ENCODE data around the gene KIF22.
"Not testable (repeated sequence)": the region's sequence is repeated elsewhere in the genome, so short reads cannot be mapped to it uniquely, and the experiment has no call there.

KIF22 gene

GRCh38 chr16:29824589-29825144, 34.1 kb downstream of the KIF22 start:
- no peak for DNase-seq
- Histone ChIP-seq H3K4me1 (ENCODE audit: control insufficient read depth, insufficient read depth, low read length, poor library complexity, severe bottlenecking) (peaks cover 75% of the 10 kb centered on the region), H3K27ac (ENCODE audit: insufficient read depth, low read length, poor library complexity, severe bottlenecking) (peak overlapping the region; percentile 48), H3K4me3 (ENCODE audit: insufficient read depth, low read depth, low read length, poor library complexity, severe bottlenecking) (no peak overlapping the region), H3K36me3 (ENCODE audit: control insufficient read depth, insufficient read depth, low read length) (peaks cover 5% of the 10 kb centered on the region), H3K27me3 (replicated peaks; ENCODE audit: control insufficient read depth, insufficient read depth, low read length, poor library complexity, severe bottlenecking) (no peaks in the 10 kb centered on the region), H3K9me3 (ENCODE audit: control insufficient read depth, low read length) (no peaks in the 10 kb centered on the region)

GRCh38 chr16:29825145-29826044, 34.8 kb downstream of the KIF22 start:
- Histone ChIP-seq H3K36me3 (ENCODE audit: control insufficient read depth, insufficient read depth, low read length) (peaks cover 9% of the 10 kb centered on the region), H3K4me3 (ENCODE audit: insufficient read depth, low read depth, low read length, poor library complexity, severe bottlenecking) (no peak overlapping the region), H3K9me3 (ENCODE audit: control insufficient read depth, low read length) (no peaks in the 10 kb centered on the region), H3K27ac (ENCODE audit: insufficient read depth, low read length, poor library complexity, severe bottlenecking) (peak overlapping the region; percentile 48), H3K27me3 (replicated peaks; ENCODE audit: control insufficient read depth, insufficient read depth, low read length, poor library complexity, severe bottlenecking) (no peaks in the 10 kb centered on the region), H3K4me1 (ENCODE audit: control insufficient read depth, insufficient read depth, low read length, poor library complexity, severe bottlenecking) (peaks cover 68% of the 10 kb centered on the region)
- DNase-seq = no peak

DNA sequence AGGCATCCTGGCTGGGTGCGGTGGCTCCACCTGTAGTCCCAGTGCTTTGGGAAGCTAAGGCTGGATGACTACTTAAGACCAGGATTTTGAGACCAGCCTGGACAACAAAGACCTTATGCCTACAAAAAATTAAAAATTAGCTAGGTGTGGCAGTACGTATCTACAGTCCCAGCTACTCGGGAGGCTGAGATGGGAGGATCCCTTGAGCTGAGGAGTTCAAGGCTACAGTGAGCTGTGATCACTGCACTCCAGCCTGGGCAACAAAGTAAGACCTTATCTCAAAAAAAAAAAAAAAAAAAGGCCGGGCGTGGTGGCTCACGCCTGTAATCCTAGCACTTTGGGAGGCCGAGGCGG, 35.8 kb downstream of the KIF22 start:
- Histone ChIP-seq H3K27me3 (replicated peaks; ENCODE audit: control insufficient read depth, insufficient read depth, low read length, poor library complexity, severe bottlenecking) (no peaks in the 10 kb centered on the region), H3K27ac (ENCODE audit: insufficient read depth, low read length, poor library complexity, severe bottlenecking) (no peak overlapping the region), H3K4me1 (ENCODE audit: control insufficient read depth, insufficient read depth, low read length, poor library complexity, severe bottlenecking) (peaks cover 58% of the 10 kb centered on the region), H3K4me3 (ENCODE audit: insufficient read depth, low read depth, low read length, poor library complexity, severe bottlenecking) (peak overlapping the region; percentile 15), H3K9me3 (ENCODE audit: control insufficient read depth, low read length) (no peaks in the 10 kb centered on the region), H3K36me3 (ENCODE audit: control insufficient read depth, insufficient read depth, low read length) (peaks cover 18% of the 10 kb centered on the region)
- no peak for DNase-seq

DNA sequence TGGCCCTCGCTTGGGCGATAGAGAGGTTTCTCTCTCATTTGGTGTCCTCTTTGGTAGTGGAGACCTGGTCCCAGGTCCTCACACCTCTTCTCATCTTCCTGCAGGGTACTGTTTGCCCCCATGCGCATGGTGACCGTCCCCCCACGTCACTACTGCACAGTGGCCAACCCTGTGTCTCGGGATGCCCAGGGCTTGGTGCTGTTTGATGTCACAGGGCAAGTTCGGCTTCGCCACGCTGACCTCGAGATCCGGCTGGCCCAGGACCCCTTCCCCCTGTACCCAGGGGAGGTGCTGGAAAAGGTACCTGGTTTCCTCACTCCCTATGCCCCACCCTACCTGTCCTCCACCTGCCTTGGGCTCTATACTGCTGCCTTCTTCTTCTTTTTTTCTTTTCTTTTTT, 40.2 kb downstream of the KIF22 start:
- no peak overlapping the region for H3K4me3 ChIP-seq (ENCODE audit: insufficient read depth, low read depth, low read length, poor library complexity, severe bottlenecking)
- H3K9me3 ChIP-seq (ENCODE audit: control insufficient read depth, low read length) = no peaks in the 10 kb centered on the region
- H3K27ac ChIP-seq (ENCODE audit: insufficient read depth, low read length, poor library complexity, severe bottlenecking) = no peak overlapping the region
- peaks cover 22% of the 10 kb centered on the region for H3K4me1 ChIP-seq (ENCODE audit: control insufficient read depth, insufficient read depth, low read length, poor library complexity, severe bottlenecking)
- H3K36me3 ChIP-seq (ENCODE audit: control insufficient read depth, insufficient read depth, low read length) = peaks cover 49% of the 10 kb centered on the region
- H3K27me3 ChIP-seq (replicated peaks; ENCODE audit: control insufficient read depth, insufficient read depth, low read length, poor library complexity, severe bottlenecking) = no peaks in the 10 kb centered on the region
- no peak for DNase-seq

- Histone ChIP-seq H3K36me3 (ENCODE audit: control insufficient read depth, insufficient read depth, low read length) (peaks cover 54% of the 10 kb centered on the region), H3K9me3 (ENCODE audit: control insufficient read depth, low read length) (no peaks in the 10 kb centered on the region), H3K27me3 (replicated peaks; ENCODE audit: control insufficient read depth, insufficient read depth, low read length, poor library complexity, severe bottlenecking) (no peaks in the 10 kb centered on the region), H3K4me3 (ENCODE audit: insufficient read depth, low read depth, low read length, poor library complexity, severe bottlenecking) (no peak overlapping the region), H3K27ac (ENCODE audit: insufficient read depth, low read length, poor library complexity, severe bottlenecking) (no peak overlapping the region), H3K4me1 (ENCODE audit: control insufficient read depth, insufficient read depth, low read length, poor library complexity, severe bottlenecking) (peaks cover 17% of the 10 kb centered on the region)
- DNase-seq = no peak
These were observed 40.9 kb downstream of the KIF22 start for GRCh38 chr16:29831490-29831889.

DNA sequence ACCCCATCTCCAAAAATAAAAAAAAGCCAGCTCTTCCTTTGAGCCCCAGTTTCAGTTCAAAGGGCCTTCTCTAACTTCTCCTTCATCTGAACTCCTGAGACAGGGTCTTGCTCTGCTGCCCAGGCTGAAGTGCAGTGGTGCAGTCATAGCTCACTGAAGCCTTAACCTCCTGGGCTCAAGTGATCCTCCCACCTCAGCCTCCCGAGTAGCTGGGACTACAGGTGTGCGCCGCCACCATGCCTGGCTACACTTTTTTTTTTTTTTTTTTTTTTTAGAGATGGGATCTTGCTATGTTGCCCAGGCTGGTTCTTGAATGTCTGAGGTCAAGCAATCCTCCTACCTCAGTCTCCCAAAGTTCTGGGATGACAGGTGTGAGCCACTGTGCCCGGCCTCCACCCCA, 42.7 kb downstream of the KIF22 start:
- H3K27me3 ChIP-seq (replicated peaks; ENCODE audit: control insufficient read depth, insufficient read depth, low read length, poor library complexity, severe bottlenecking); DNase-seq; H3K4me1 ChIP-seq (ENCODE audit: control insufficient read depth, insufficient read depth, low read length, poor library complexity, severe bottlenecking); H3K27ac ChIP-seq (ENCODE audit: insufficient read depth, low read length, poor library complexity, severe bottlenecking); H3K4me3 ChIP-seq (ENCODE audit: insufficient read depth, low read depth, low read length, poor library complexity, severe bottlenecking); H3K9me3 ChIP-seq (ENCODE audit: control insufficient read depth, low read length): not testable (repeated sequence)
- peaks cover 71% of the 10 kb centered on the region for H3K36me3 ChIP-seq (ENCODE audit: control insufficient read depth, insufficient read depth, low read length)

- H3K27me3 ChIP-seq (replicated peaks; ENCODE audit: control insufficient read depth, insufficient read depth, low read length, poor library complexity, severe bottlenecking) = no peaks in the 10 kb centered on the region
- H3K4me3 ChIP-seq (ENCODE audit: insufficient read depth, low read depth, low read length, poor library complexity, severe bottlenecking) = no peak overlapping the region
- H3K36me3 ChIP-seq (ENCODE audit: control insufficient read depth, insufficient read depth, low read length) = peaks cover 78% of the 10 kb centered on the region
- no peaks in the 10 kb centered on the region for H3K4me1 ChIP-seq (ENCODE audit: control insufficient read depth, insufficient read depth, low read length, poor library complexity, severe bottlenecking)
- DNase-seq = no peak
- no peak overlapping the region for H3K27ac ChIP-seq (ENCODE audit: insufficient read depth, low read length, poor library complexity, severe bottlenecking)
- no peaks in the 10 kb centered on the region for H3K9me3 ChIP-seq (ENCODE audit: control insufficient read depth, low read length)
These were observed 43.5 kb downstream of the KIF22 start for GRCh38 chr16:29834079-29834478.

GRCh38 chr16:29835926-29836325, 45.4 kb downstream of the KIF22 start:
- no peak for DNase-seq
- Histone ChIP-seq H3K27me3 (replicated peaks; ENCODE audit: control insufficient read depth, insufficient read depth, low read length, poor library complexity, severe bottlenecking) (no peaks in the 10 kb centered on the region), H3K4me3 (ENCODE audit: insufficient read depth, low read depth, low read length, poor library complexity, severe bottlenecking) (no peak overlapping the region), H3K27ac (ENCODE audit: insufficient read depth, low read length, poor library complexity, severe bottlenecking) (no peak overlapping the region), H3K36me3 (ENCODE audit: control insufficient read depth, insufficient read depth, low read length) (peaks cover 80% of the 10 kb centered on the region), H3K9me3 (ENCODE audit: control insufficient read depth, low read length) (no peaks in the 10 kb centered on the region), H3K4me1 (ENCODE audit: control insufficient read depth, insufficient read depth, low read length, poor library complexity, severe bottlenecking) (no peaks in the 10 kb centered on the region)

GRCh38 chr16:29836623-29837022, 46.1 kb downstream of the KIF22 start:
- H3K4me1 ChIP-seq (ENCODE audit: control insufficient read depth, insufficient read depth, low read length, poor library complexity, severe bottlenecking) = no peaks in the 10 kb centered on the region
- no peak for DNase-seq
- no peaks in the 10 kb centered on the region for H3K9me3 ChIP-seq (ENCODE audit: control insufficient read depth, low read length)
- no peak overlapping the region for H3K27ac ChIP-seq (ENCODE audit: insufficient read depth, low read length, poor library complexity, severe bottlenecking)
- H3K27me3 ChIP-seq (replicated peaks; ENCODE audit: control insufficient read depth, insufficient read depth, low read length, poor library complexity, severe bottlenecking) = no peaks in the 10 kb centered on the region
- H3K4me3 ChIP-seq (ENCODE audit: insufficient read depth, low read depth, low read length, poor library complexity, severe bottlenecking) = no peak overlapping the region
- H3K36me3 ChIP-seq (ENCODE audit: control insufficient read depth, insufficient read depth, low read length) = peaks cover 80% of the 10 kb centered on the region

GRCh38 chr16:29837841-29838240, 47.3 kb downstream of the KIF22 start:
- no peaks in the 10 kb centered on the region for H3K9me3 ChIP-seq (ENCODE audit: control insufficient read depth, low read length)
- H3K4me3 ChIP-seq (ENCODE audit: insufficient read depth, low read depth, low read length, poor library complexity, severe bottlenecking) = no peak overlapping the region
- peaks cover 88% of the 10 kb centered on the region for H3K36me3 ChIP-seq (ENCODE audit: control insufficient read depth, insufficient read depth, low read length)
- no peaks in the 10 kb centered on the region for H3K4me1 ChIP-seq (ENCODE audit: control insufficient read depth, insufficient read depth, low read length, poor library complexity, severe bottlenecking)
- DNase-seq = no peak
- H3K27ac ChIP-seq (ENCODE audit: insufficient read depth, low read length, poor library complexity, severe bottlenecking) = no peak overlapping the region
- no peaks in the 10 kb centered on the region for H3K27me3 ChIP-seq (replicated peaks; ENCODE audit: control insufficient read depth, insufficient read depth, low read length, poor library complexity, severe bottlenecking)

All from effector memory CD4-positive, alpha-beta T cell (primary cell).